NCI-H524 treated with DMSO at 0.1 percent for 48 hours (cell line): ENCODE measurements around the gene JAKMIP1.

Source experiments
- DNase-seq: peaks from one replicate; lab custom pipeline; 2025; lab: John Stamatoyannopoulos, UW

Gene JAKMIP1

DNA sequence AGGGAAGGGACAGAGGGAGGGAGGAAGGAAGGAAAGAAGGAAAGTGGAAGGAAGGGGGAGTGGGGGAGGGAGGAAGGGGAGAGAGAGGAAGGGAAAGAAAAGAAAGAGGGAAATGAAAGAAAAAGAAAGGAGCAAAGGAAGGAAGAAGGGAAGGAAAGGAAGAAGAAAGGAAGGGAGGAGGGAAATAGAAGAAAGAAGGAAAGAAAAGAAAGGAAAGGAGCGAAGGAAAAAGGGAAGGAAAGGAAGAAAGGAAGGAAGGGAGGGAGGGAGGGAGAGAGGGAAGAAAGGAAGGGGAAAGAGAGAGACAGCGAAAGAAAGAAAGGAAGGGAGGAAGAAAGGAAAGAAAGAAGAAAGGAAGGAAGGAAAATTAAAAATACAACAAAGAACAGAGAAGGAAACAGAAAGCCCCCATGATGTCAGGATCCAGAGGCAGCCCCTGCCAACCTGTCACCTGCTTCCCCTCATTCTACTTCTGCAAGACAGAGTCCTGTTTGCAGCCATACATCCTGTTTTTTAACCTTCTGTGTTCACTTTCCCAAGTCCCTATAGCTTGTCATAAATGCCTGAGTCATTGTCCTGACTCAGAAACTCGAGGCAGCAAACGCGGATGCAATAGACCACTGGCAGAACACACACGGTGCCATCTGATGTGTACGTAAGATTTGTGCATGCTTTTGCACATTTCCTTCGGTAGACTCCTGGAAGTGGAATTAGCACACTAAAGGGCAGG, 105.2 kb downstream of the JAKMIP1 start:
- DNase-seq: no peak

- DNase-seq: no peak
These were observed 106.7 kb downstream of the JAKMIP1 start for GRCh38 chr4:6093671-6094070.

DNA sequence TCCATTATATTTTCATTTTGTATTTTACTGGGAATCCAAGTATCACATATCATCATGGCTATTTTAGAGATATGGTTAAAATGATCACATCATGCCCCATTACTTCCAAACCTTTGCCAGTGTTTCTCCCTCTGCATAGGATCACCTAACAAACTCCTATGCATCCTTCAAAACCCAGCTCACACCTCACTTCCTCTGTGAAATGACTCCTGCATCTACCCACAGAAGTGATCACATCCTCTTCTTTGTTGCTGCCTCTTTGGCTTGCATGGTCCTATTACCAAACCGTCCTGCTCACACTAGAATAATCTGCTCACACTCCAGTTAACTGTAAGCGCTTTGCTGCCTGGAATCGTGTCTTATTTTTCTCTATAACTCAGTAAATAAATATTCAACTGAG, 107.4 kb downstream of the JAKMIP1 start:
- DNase-seq: no peak

DNA sequence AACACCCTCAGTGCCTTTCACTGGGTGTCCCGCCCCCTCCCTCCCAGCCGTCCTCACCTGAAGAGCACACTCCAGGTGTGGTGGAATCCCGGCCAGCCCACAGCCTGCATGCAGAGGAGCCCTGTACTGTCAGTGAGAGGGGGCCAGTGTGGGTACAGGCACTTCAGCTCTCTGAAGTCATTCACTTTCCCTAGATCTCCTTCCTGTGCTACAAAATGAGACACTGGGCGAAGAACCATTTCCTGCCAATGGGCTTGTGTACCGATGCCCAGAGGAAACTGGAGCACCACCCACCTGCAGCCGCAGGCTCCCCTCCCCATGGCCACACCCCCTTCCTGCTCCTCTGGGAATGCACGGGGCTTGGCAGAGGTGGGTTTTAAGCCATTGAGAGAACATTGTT, 108.2 kb downstream of the JAKMIP1 start:
- no peak for DNase-seq

DNA sequence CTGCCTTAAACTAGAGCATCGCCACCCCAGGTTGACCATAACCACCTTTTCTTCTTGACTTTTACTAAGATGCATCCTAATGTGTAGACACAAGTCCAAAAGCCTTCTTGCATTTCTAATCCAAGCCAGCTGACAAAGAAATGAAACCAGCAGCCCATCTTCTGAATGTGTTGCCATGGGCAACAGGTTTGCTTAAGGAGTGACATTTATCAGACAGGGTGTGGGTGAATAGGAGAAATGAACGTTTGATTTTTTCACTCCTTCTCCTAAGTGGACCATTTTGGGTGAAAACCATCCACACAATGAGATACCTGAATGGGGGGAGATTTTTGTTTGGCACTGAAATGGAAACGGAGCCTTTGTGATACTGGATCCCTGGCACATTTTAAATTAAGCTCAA, 109.4 kb downstream of the JAKMIP1 start:
- DNase-seq: no peak

DNA sequence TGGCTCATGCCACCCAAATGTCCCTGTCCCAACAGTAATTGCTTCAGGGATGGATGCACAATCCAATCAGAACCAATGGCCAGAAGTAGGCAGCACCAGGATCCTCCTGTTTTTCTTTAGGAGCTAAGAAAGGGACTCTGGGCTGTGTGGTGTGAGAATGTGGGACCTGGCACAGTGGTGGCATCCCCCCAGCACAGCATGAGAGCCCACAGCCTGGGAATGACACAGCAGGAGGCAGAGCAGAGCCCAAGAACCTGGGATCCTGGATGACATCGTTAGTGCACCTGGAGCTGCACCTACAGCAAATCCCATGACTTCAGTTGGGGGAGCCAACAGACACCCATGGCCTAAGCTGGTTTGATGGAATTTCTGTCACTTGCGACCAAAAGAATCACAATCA, 111.4 kb downstream of the JAKMIP1 start:
- no peak for DNase-seq

GRCh38 chr4:6087669-6088341, 112.5 kb downstream of the JAKMIP1 start:
- DNase-seq: no peak

- DNase-seq: no peak
These were observed 113.5 kb downstream of the JAKMIP1 start for GRCh38 chr4:6086846-6087245.

DNA sequence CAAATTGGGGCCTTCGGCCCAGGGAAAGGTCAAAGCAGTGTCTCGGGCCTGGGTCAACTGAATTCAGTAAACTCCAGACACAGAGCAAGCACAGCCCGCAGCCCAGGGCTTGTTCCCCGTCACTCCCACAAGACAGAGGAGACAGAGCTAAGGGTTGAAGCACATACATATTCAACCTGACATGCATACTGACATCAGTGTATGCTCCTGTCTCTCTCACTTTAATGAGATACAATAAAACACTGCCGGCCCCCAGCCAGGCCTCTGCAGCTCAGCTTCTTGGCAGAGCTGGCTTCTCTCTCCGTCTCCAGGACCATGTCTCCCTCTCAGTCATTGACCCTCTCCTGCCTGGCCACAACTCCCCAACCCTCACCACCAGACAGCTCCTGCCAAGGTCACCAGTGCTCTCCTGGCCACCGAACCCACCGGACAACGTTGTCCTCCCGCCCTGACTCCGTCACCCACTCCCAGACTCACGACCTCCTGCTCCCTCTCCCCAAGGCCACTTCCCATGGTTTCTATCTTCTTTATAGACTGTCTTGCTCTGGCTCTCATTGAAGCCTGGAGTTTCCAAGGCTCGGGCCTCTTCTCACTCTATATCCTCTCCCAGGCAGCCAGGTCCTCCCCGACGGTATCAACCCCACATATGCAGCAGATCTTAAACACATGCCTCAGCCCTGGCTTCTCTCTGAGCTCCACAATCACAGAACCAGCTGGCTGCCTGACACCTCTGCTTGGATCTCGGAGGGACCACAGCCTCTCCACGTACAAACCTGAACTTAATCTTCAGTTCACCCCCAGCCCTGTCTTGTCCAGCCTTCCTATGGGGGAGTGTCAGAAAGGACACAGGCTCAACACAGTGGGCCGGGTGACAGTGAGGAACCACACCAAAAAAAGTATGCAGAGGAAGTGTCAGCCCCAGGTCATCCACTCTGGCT, 114.4 kb downstream of the JAKMIP1 start:
- DNase-seq: no peak

DNA sequence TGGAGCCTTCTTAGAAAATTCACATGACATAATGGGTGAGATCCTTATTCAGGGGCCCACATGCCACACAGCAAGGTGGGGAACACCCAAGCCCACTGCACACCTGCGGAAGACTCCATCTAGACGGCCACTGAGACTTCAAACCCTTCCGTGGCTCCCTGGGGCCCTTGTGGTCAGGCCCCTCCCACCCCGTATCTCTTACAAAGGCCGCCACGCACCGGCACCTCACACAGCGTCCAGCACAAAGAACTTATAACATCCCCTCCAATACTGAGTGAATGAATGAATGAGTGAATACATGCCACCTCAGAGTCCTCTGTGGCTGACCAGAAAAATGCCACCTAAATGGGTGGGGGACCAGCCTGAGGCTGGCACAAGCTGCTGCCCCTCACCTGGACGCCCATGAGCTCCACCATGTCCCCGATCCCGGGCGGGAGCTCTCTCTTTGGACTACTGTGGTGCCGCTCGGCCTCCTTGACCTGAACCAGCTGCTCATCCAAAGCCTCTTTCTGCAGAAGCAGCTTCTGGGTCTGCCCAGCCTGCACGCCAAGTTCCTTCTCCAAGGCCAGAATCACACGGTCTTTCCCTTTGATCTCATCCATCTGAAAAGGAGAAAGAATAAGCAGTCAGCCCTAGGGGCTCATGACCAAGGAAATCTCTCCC, 115.2 kb downstream of the JAKMIP1 start:
- no peak for DNase-seq

DNA sequence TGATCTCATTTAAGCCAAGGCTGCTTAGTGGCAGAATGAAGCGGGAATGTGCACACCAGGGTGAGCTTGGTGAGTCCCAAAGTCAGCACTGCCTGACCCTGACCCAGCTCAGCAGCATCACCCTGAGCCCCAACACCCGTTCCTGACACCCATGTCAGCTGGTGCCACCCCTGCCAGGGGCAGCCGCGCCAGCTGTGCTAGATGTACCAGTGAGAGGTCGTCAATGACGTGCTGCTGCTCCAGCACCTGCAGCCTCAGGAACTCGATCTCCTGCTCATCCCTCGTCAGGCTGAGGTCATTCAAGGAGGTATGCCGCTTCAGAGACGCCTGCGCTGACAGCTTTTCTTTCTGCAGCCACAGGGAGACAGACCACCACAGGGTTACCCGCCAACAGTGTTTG, 120.4 kb downstream of the JAKMIP1 start:
- DNase-seq: no peak

- no peak for DNase-seq
These were observed 121.8 kb downstream of the JAKMIP1 start for GRCh38 chr4:6078560-6078959.

GRCh38 chr4:6076391-6076790, 124.0 kb downstream of the JAKMIP1 start:
- DNase-seq: no peak

GRCh38 chr4:6074758-6075157, 125.6 kb downstream of the JAKMIP1 start:
- DNase-seq: no peak

DNA sequence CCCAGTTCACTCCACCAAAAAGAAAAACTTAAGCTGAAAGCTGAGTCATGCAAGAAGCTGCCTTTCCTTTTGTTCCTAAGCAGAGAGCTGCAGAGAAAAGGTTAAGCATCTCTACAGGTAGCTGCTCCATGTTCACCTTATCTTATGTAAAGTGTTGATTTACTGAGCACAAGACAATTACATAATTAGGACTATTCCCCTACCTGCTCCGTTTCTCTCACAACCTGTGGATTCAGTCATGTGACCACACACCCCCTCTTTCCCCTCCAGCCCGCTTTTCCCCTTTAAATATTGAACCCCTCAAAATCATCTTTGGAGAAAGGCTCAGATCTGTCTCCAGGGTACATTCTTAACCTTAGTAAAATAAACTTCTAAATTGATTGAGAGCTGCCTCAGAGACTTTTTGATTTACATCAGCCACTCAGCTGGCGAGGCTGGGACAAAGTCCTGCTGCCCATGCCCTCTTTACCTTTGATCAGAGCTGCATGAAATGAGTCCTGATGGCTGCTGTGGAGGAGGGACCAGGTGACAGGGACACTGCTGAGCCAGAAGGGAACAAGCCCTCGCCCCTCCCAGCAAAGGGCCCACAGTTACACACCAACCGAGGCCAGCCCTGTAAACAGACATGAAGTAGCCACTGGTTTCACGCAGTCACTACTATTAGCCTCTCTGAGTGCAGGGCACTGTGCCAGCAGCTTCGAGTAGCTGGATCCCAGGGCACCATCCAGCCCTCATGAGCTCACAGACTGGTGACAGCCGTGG, 128.2 kb downstream of the JAKMIP1 start:
- DNase-seq: no peak

GRCh38 chr4:6071191-6071958, 129.0 kb downstream of the JAKMIP1 start:
- no peak for DNase-seq

DNA sequence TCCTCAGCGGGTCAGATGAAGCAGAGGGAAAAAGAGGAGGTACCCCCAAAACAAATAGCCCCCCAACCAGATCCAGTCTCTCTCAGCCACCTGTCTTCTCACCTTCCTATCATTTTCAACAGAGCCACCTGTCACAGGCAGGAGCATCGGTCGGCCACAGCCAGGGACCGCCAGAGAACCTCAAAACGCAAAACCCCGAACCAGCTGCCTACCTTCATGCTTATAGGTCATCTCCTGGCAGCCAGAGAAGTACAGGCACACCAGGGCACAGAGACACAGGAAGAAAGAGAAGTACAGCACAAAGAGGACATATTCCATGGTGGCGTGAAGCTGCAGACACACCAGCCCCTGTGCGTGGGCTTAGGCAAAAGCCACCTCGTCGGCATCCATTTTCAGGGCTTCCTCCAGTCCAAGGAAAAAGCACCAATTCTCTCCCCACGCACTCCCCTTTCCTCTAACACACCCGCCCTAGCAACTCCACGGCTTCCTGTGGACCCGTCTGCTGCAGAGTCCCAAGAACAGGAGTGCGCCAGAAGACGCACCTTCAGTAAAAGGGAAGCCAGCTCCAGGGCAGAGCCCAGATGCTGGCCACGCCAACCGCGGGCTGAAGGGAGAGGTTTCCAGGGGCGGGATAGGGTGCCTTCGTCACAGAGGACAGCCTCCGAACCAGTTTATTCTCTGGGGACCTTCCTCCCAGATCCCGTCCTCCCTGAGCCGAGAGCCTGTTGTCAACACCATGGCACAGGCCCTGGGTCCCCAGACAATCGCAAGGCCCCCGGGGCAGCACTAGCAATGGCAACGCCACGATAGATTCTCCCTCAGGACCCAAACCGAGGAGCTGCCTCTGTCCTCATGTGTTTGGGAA, 130.3 kb downstream of the JAKMIP1 start:
- DNase-seq: no peak

DNA sequence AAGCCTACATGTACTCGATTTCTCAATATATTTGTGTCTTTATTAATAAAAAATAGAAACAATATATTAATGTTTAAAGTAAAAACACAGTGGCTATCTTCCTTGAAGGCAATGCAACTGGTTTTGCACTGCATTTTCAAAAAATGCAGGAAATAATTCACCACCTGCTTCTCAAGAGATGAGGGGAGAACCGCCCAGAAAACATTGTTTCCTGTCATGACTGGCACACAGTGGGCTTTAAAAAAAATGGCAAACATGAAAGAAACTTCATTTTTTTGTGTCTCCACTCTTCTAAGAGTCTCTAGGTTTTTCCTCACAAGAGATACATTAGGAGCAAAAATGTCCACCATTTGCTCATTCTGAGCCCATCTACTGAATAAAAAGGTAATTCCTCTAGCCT, 131.4 kb downstream of the JAKMIP1 start:
- DNase-seq: no peak

GRCh38 chr4:6065934-6066590, 134.3 kb downstream of the JAKMIP1 start:
- no peak for DNase-seq
